SK-N-SH (cell line): ENCODE measurements around the gene RNLS. TPM values are rescaled to one million over a fixed set of nuclear protein-coding genes. Genes with fewer than 3 reads are reported as not detected.

Experiments used
- CTCF ChIA-PET: fragments of 300-600, 350-600 bp; formaldehyde crosslinking; extraction: SDS; loops from one replicate; lab custom pipeline; 2021; lab: Yijun Ruan, JAX
- POLR2A ChIA-PET: fragments of 350-600 bp; sonication (Branson Sonifier 250); formaldehyde crosslinking; extraction: SDS; loops from one replicate; lab custom pipeline; 2020; ENCODE audit warnings: antibody characterized with exemption, inconsistent platforms; lab: Yijun Ruan, JAX
- DNase-seq: peaks from one replicate; pipeline ENCODE4 v3.0.0; 2012
- H2AFZ ChIP-seq: fragments of 200-600 bp; sonication (generic); 2 replicates; pipeline ENCODE4 v1.8.1; 2016; ENCODE audit warnings: antibody characterized with exemption, mild to moderate bottlenecking, low read depth
- H3F3A ChIP-seq: fragments of 200-600 bp; sonication (generic); replicated peaks from 2 replicates; pipeline ENCODE3; 2016; ENCODE audit warnings: antibody characterized with exemption, mild to moderate bottlenecking; ENCODE audit not compliant: insufficient read depth
- H3K27ac ChIP-seq, 2 experiments: fragments of 200-500 bp in 1 of 2; fragments of 200-600 bp in 1 of 2; sonication (Bioruptor generic) in 1 of 2; sonication (generic), shearing (Covaris generic) in 1 of 2; 2 replicates each; pipeline versions ENCODE4 v1.5.1 to v1.6.1; 2014 to 2016; ENCODE audit warnings: low read depth in 2 of 2, inconsistent platforms in 1 of 2, low read length in 1 of 2, mild to moderate bottlenecking in 1 of 2, mixed read lengths in 1 of 2
- H3K27me3 ChIP-seq: fragments of 200-600 bp; sonication (generic), shearing (Covaris generic); 2 replicates; pipeline ENCODE4 v1.6.1; 2016; ENCODE audit warnings: mixed run types; ENCODE audit not compliant: insufficient read depth
- H3K36me3 ChIP-seq, 2 experiments: fragments of 200-500 bp in 1 of 2; fragments of 200-600 bp in 1 of 2; sonication (Bioruptor generic) in 1 of 2; sonication (generic) in 1 of 2; replicated peaks in 1 of 2; 2 replicates each; pipeline versions ENCODE3 to v1.5.1; 2014 to 2016; ENCODE audit warnings: low read length in 1 of 2, mild to moderate bottlenecking in 1 of 2; ENCODE audit not compliant: insufficient read depth in 2 of 2, control insufficient read depth in 1 of 2
- H3K4me1 ChIP-seq, 2 experiments: fragments of 200-500 bp in 1 of 2; fragments of 200-600 bp in 1 of 2; sonication (Bioruptor generic) in 1 of 2; sonication (generic), shearing (Covaris generic) in 1 of 2; 2 replicates each; pipeline versions ENCODE4 v1.5.1 to v1.6.1; 2014 to 2016; ENCODE audit warnings: low read depth in 1 of 2, low read length in 1 of 2, mixed run types in 1 of 2; ENCODE audit not compliant: insufficient read depth in 2 of 2, control insufficient read depth in 1 of 2
- H3K4me2 ChIP-seq: fragments of 200-600 bp; sonication (generic), shearing (Covaris generic); 2 replicates; pipeline ENCODE4 v1.6.1; 2017; ENCODE audit warnings: mixed run types
- H3K4me3 ChIP-seq, 2 experiments: fragments of 200-500 bp in 1 of 2; fragments of 200-600 bp in 1 of 2; sonication (Bioruptor generic) in 1 of 2; sonication (generic), shearing (Covaris generic) in 1 of 2; 2 replicates each; pipeline versions ENCODE4 v1.5.1 to v1.8.1; 2014 to 2016; ENCODE audit warnings: low read depth in 2 of 2, inconsistent platforms in 1 of 2, low read length in 1 of 2, mild to moderate bottlenecking in 1 of 2, mixed read lengths in 1 of 2, moderate library complexity in 1 of 2
- H3K79me2 ChIP-seq: fragments of 200-600 bp; sonication (generic); 2 replicates; pipeline ENCODE4 v1.8.1; 2017; ENCODE audit warnings: mild to moderate bottlenecking; ENCODE audit not compliant: insufficient read depth
- H3K9ac ChIP-seq: fragments of 200-600 bp; sonication (generic); 2 replicates; pipeline ENCODE4 v1.6.1; 2017; ENCODE audit warnings: mixed run types
- H3K9me2 ChIP-seq: fragments of 200-600 bp; sonication (generic); 2 replicates; pipeline ENCODE4 v1.6.1; 2017; ENCODE audit warnings: mixed run types
- H3K9me3 ChIP-seq: fragments of 200-600 bp; sonication (generic); 2 replicates; pipeline ENCODE4 v1.6.1; 2017; ENCODE audit warnings: mixed run types, mild to moderate bottlenecking, moderate library complexity
- H4K20me1 ChIP-seq: fragments of 200-600 bp; sonication (generic); 2 replicates; pipeline ENCODE4 v1.6.1; 2017; ENCODE audit warnings: mild to moderate bottlenecking, mixed run types; ENCODE audit not compliant: insufficient read depth
- CTCF ChIP-seq: fragments of 200-600 bp; sonication (generic); IDR thresholded peaks from 2 replicates; pipeline ENCODE4 v1.6.1; 2017; ENCODE audit warnings: antibody characterized with exemption, mild to moderate bottlenecking, moderate library complexity
- EP300 ChIP-seq, 2 experiments: IDR thresholded peaks; 2 replicates each; pipeline versions ENCODE4 v1.4.0 to v1.6.1; 2012; ENCODE audit warnings: borderline replicate concordance in 1 of 2, low read depth in 1 of 2, low read length in 1 of 2
- FOSL2 ChIP-seq: IDR thresholded peaks from 2 replicates; pipeline ENCODE4 v1.4.0; 2012; ENCODE audit warnings: low read depth, mild to moderate bottlenecking, moderate library complexity, borderline replicate concordance
- GABPA ChIP-seq: IDR thresholded peaks from 2 replicates; pipeline ENCODE4 v1.4.0; 2012; ENCODE audit warnings: low read depth, mild to moderate bottlenecking
- IRF3 ChIP-seq: fragments of 150-350 bp; IDR thresholded peaks from 2 replicates; pipeline ENCODE4 v1.6.1; 2016; ENCODE audit warnings: mild to moderate bottlenecking, low read depth, low read length
- JUND ChIP-seq: IDR thresholded peaks from 2 replicates; pipeline ENCODE4 v1.4.0; 2012
- MEF2A ChIP-seq: IDR thresholded peaks from 2 replicates; pipeline ENCODE4 v1.4.0; 2012; ENCODE audit warnings: low read depth, borderline replicate concordance
- REST ChIP-seq: IDR thresholded peaks from 2 replicates; pipeline ENCODE4 v1.6.1; 2012; ENCODE audit warnings: mild to moderate bottlenecking, low read depth, low read length, moderate library complexity
- TEAD4 ChIP-seq: IDR thresholded peaks from 2 replicates; pipeline ENCODE4 v1.4.0; 2012; ENCODE audit warnings: mild to moderate bottlenecking, borderline replicate concordance; ENCODE audit not compliant: insufficient read depth
- USF1 ChIP-seq: IDR thresholded peaks from 2 replicates; pipeline ENCODE4 v1.4.0; 2012; ENCODE audit warnings: low read depth, borderline replicate concordance
- YY1 ChIP-seq: IDR thresholded peaks from 2 replicates; pipeline ENCODE4 v1.4.0; 2012; ENCODE audit warnings: low read depth, mild to moderate bottlenecking
- WGBS: methylation state at CpG from one replicate; pipeline ENCODE4 v1.1.6; 2017; ENCODE audit warnings: low lambda C conversion rate; 5-methylcytosine and 5-hydroxymethylcytosine counted together
- polyA plus RNA-seq, 3 experiments: library from polyadenylated mRNA; depleted of rRNA; stranded (reverse); fragments of >200 nt; gene quantifications; 2 replicates each; pipeline ENCODE4 v1.2.3, GENCODE V29; 2012

The RNLS gene
- polyA plus RNA-seq, 1 of the 3 experiments (the other 2 are of a cell fraction), result not detected

- Histone ChIP-seq H4K20me1 (no peaks in the 10 kb centered on the region), H2AFZ (no peak within 1 kb of the TSS), H3F3A (no peaks in the 10 kb centered on the region), H3K9ac (no peak within 1 kb of the TSS), H3K4me3 (no peak within 1 kb of the TSS), H3K9me2 (no peaks in the 10 kb centered on the region; the same call in 1 of the 2 replicates), H3K4me1 (no peaks in the 10 kb centered on the region), H3K27me3 (no peaks in the 10 kb centered on the region), H3K27ac (no peak within 1 kb of the TSS), H3K79me2 (no peaks in the 10 kb centered on the region), H3K9me3 (no peaks in the 10 kb centered on the region), H3K36me3 (no peaks in the 10 kb centered on the region), H3K4me2 (no peak within 1 kb of the TSS)
- ChIA-PET POLR2A (no interaction called here), CTCF (interaction anchor here (0.6 to 0.9 kb wide), 2 partner anchors 15 to 131 kb away, joined by 3 read pairs; no protein-coding TSS in a partner anchor)
- WGBS, result 84% methylated on average over 2 of the region's 2 CpGs
- no peak for DNase-seq
- no peak for TF ChIP-seq IRF3
- no peak for TF ChIP-seq GABPA
- no peak for TF ChIP-seq EP300 (IDR thresholded peaks at IDR 0.05; ENCODE audit: borderline replicate concordance in 1 of 2, low read depth in 1 of 2, low read length in 1 of 2)
- no peak for TF ChIP-seq REST
- TF ChIP-seq TEAD4, result no peak
- no peak for TF ChIP-seq YY1
- TF ChIP-seq MEF2A, result no peak
Measured at GRCh38 chr10:88586462-88586861, 3.3 kb upstream of the RNLS start, which contains the start of gene LIPJ. Gene LIPJ (plus strand): TSS chr10:88586762. CDS start chr10:88590688, 3,926 bp downstream.

- no peaks in the 10 kb centered on the region for H3K27me3 ChIP-seq
- H3K79me2 ChIP-seq, result no peaks in the 10 kb centered on the region
- no peak overlapping the region for H3K27ac ChIP-seq
- no peak overlapping the region for H3K4me3 ChIP-seq
- no peaks in the 10 kb centered on the region for H3K9me3 ChIP-seq
- H4K20me1 ChIP-seq, result no peaks in the 10 kb centered on the region
- H2AFZ ChIP-seq, result no peak overlapping the region
- no peaks in the 10 kb centered on the region for H3K36me3 ChIP-seq
- ChIA-PET CTCF (interaction anchor here (0.9 to 1.0 kb wide), 2 partner anchors 10 to 16 kb away, joined by 3 read pairs; no protein-coding TSS in a partner anchor), POLR2A (no interaction called here)
- no peak for DNase-seq
- H3K4me2 ChIP-seq, result no peak overlapping the region
- WGBS, result 82% methylated on average over 7 of the region's 7 CpGs
- TF ChIP-seq USF1, result no peak
- TF ChIP-seq EP300 (IDR thresholded peaks at IDR 0.05; ENCODE audit: borderline replicate concordance in 1 of 2, low read depth in 1 of 2, low read length in 1 of 2), result no peak
- no peak for TF ChIP-seq FOSL2
- no peak for TF ChIP-seq CTCF
- no peak for TF ChIP-seq JUND
- no peak for TF ChIP-seq GABPA
- H3K9me2 ChIP-seq, result no peaks in the 10 kb centered on the region; the same call in 1 of the 2 replicates
- no peaks in the 10 kb centered on the region for H3K4me1 ChIP-seq
- H3K9ac ChIP-seq, result no peak overlapping the region
- H3F3A ChIP-seq, result no peaks in the 10 kb centered on the region
Measured at GRCh38 chr10:88583584-88583957, 453 bp upstream of the RNLS start.
